A549 (cell line): ENCODE data around the gene SHISAL2A. TPM values are rescaled to one million over a fixed set of nuclear protein-coding genes. Genes with fewer than 3 reads are reported as not detected.

Experiments used
- ATAC-seq, 2 experiments: fragments of 200-7000 bp in 1 of 2; fragments of >200 bp in 1 of 2; cut with Nextera tagmentation in 1 of 2; cut with Tn5 transposase in 1 of 2; 3 replicates each; pipeline versions ENCODE4 v1.8.0 to v1.9.1; 2018 to 2020; ENCODE audit warnings: mild to moderate bottlenecking in 1 of 2, moderate library complexity in 1 of 2
- CTCF ChIA-PET: fragments of 300-600 bp; sonication (Branson Sonifier 250); formaldehyde crosslinking; extraction: SDS; loops from one replicate; lab custom pipeline; 2021; ENCODE audit warnings: antibody characterized with exemption, inconsistent platforms; lab: Yijun Ruan, JAX
- POLR2A ChIA-PET: fragments of 350-600 bp; formaldehyde crosslinking; extraction: SDS; loops from one replicate; lab custom pipeline; 2021; ENCODE audit warnings: antibody characterized with exemption, inconsistent platforms; lab: Yijun Ruan, JAX
- DNase-seq, 2 experiments: peaks; one replicate each; pipeline versions ENCODE4 v3.0.0 to v3.0.0-alpha.2; 2011 to 2016; ENCODE audit warnings: low read depth in 1 of 2, low spot score in 1 of 2
- FAIRE-seq: peaks from 2 replicates; lab custom pipeline; 2011; peaks lifted over from hg19 to GRCh38; lab: Jason Lieb, UNC
- H3K27ac ChIP-seq, 2 experiments: fragments of >200 bp; sonication (Bioruptor Twin); formaldehyde crosslinking; 3 replicates each; pipeline ENCODE4 v1.5.1; 2016 to 2017
- H3K4me1 ChIP-seq: fragments of >200 bp; sonication (Bioruptor Twin); formaldehyde crosslinking; 3 replicates; pipeline ENCODE4 v1.6.1; 2016
- H3K4me2 ChIP-seq: fragments of >200 bp; sonication (Bioruptor Twin); formaldehyde crosslinking; 3 replicates; pipeline ENCODE4 v1.6.1; 2016
- H3K4me3 ChIP-seq: fragments of >200 bp; sonication (Bioruptor Twin); formaldehyde crosslinking; 3 replicates; pipeline ENCODE4 v1.5.1; 2016
- H3K9me3 ChIP-seq: fragments of >200 bp; sonication (Bioruptor Twin); formaldehyde crosslinking; 3 replicates; pipeline ENCODE4 v1.6.1; 2016
- BHLHE40 ChIP-seq: IDR thresholded peaks from 2 replicates; pipeline ENCODE4 v1.6.1; 2012; ENCODE audit warnings: low read depth, low read length, inconsistent platforms
- CEBPB ChIP-seq, 2 experiments: fragments of >200 bp in 1 of 2; sonication (Bioruptor Twin) in 1 of 2; formaldehyde crosslinking in 1 of 2; IDR thresholded peaks; 2 replicates each; pipeline ENCODE4 v1.6.1; 2012 to 2016
- CHD4 ChIP-seq: fragments of 200-600 bp; sonication (generic); IDR thresholded peaks from 2 replicates; pipeline ENCODE4 v1.6.1; 2016; ENCODE audit warnings: antibody characterized with exemption, mild to moderate bottlenecking, borderline replicate concordance
- EHMT2 ChIP-seq: fragments of 200-600 bp; sonication (generic); IDR thresholded peaks from 2 replicates; pipeline ENCODE4 v1.6.1; 2016; ENCODE audit warnings: antibody characterized with exemption, low read depth, mild to moderate bottlenecking, moderate library complexity
- FOSB ChIP-seq: fragments of 250-450 bp; sonication (Bioruptor Pico); IDR thresholded peaks from 2 replicates; pipeline ENCODE4 v1.5.0; 2020; ENCODE audit warnings: mild to moderate bottlenecking, moderate library complexity
- FOSL2 ChIP-seq, 2 experiments: fragments of 450-650 bp in 1 of 2; fragments of >200 bp in 1 of 2; sonication (Bioruptor Twin) in 1 of 2; formaldehyde crosslinking; IDR thresholded peaks; 2 replicates each; pipeline versions ENCODE4 v1.5.0 to v1.6.1; 2016 to 2020; ENCODE audit warnings: mild to moderate bottlenecking in 1 of 2, moderate library complexity in 1 of 2
- HEYL ChIP-seq: fragments of 250-450 bp; sonication (Bioruptor Pico); IDR thresholded peaks from 2 replicates; pipeline ENCODE4 v1.8.0; 2021; ENCODE audit warnings: mild to moderate bottlenecking, moderate library complexity
- HOXB13 ChIP-seq: fragments of 250-450 bp; sonication (Bioruptor Pico); IDR thresholded peaks from 2 replicates; pipeline ENCODE4 v1.5.0; 2020; ENCODE audit warnings: low read depth, mild to moderate bottlenecking, moderate library complexity
- HOXB5 ChIP-seq: fragments of 250-450 bp; sonication (Bioruptor Pico); IDR thresholded peaks from 2 replicates; pipeline ENCODE4 v1.5.0; 2020; ENCODE audit warnings: mild to moderate bottlenecking, moderate library complexity
- KDM5A ChIP-seq: fragments of 200-600 bp; sonication (generic); IDR thresholded peaks from 2 replicates; pipeline ENCODE4 v1.6.1; 2016; ENCODE audit warnings: antibody characterized with exemption, mild to moderate bottlenecking
- MAFK ChIP-seq: fragments of 450-650 bp; IDR thresholded peaks from 2 replicates; pipeline ENCODE4 v1.6.1; 2014; ENCODE audit not compliant: partially characterized antibody
- MAX ChIP-seq: IDR thresholded peaks from 2 replicates; pipeline ENCODE4 v1.6.1; 2012
- NFE2L2 ChIP-seq: fragments of 150-350 bp; conservative IDR thresholded peaks from 2 replicates; pipeline ENCODE4 v1.6.1; 2014; ENCODE audit warnings: low read length
- NPAS2 ChIP-seq: fragments of 250-450 bp; sonication (Bioruptor Pico); IDR thresholded peaks from 2 replicates; pipeline ENCODE4 v1.8.0; 2022; ENCODE audit warnings: mild to moderate bottlenecking, moderate library complexity, borderline replicate concordance
- POLR2A ChIP-seq: IDR thresholded peaks from 2 replicates; pipeline ENCODE4 v1.6.1; 2012; ENCODE audit warnings: mild to moderate bottlenecking, low read length
- POLR2AphosphoS2 ChIP-seq: conservative IDR thresholded peaks from 2 replicates; pipeline ENCODE4 v1.6.1; 2012; ENCODE audit warnings: low read length, improper control_type of control experiment, inconsistent platforms
- RAD21 ChIP-seq, 2 experiments: fragments of >200 bp in 1 of 2; sonication (Bioruptor Twin) in 1 of 2; formaldehyde crosslinking in 1 of 2; IDR thresholded peaks in 1 of 2; conservative IDR thresholded peaks in 1 of 2; 2 replicates in 1 of 2; 3 replicates in 1 of 2; pipeline ENCODE4 v1.6.1; 2012 to 2018; ENCODE audit warnings: inconsistent platforms in 1 of 2
- RNF2 ChIP-seq: fragments of 200-600 bp; sonication (generic); IDR thresholded peaks from 2 replicates; pipeline ENCODE4 v1.6.1; 2016; ENCODE audit warnings: low read depth, mild to moderate bottlenecking, antibody characterized with exemption, moderate library complexity, borderline replicate concordance
- SREBF2 ChIP-seq: fragments of 450-650 bp; IDR thresholded peaks from 2 replicates; pipeline ENCODE4 v1.6.1; 2014; ENCODE audit warnings: mild to moderate bottlenecking, moderate library complexity
- ZFP36 ChIP-seq: fragments of 450-650 bp; IDR thresholded peaks from 2 replicates; pipeline ENCODE4 v1.6.1; 2014; ENCODE audit warnings: borderline replicate concordance; ENCODE audit not compliant: partially characterized antibody
- WGBS: methylation state at CpG from one replicate; pipeline ENCODE4 v1.1.6; 2017; ENCODE audit errors: missing lambda C conversion rate; 5-methylcytosine and 5-hydroxymethylcytosine counted together
- polyA plus RNA-seq, 4 experiments: library from polyadenylated mRNA; depleted of rRNA in 3 of 4; stranded (reverse); fragments of >200 nt; fragmentation: RNase III in 1 of 4; extraction: RNeasy Plus Mini Kit Qiagen cat#74134 plus additional on column Dnase treatment in 1 of 4; gene quantifications; 2 replicates in 3 of 4; 3 replicates in 1 of 4; pipeline ENCODE4 v1.2.3, GENCODE V29; 2011 to 2017
- TF ChIP-seq, protein P1 (sequence below): fragments of 250-450 bp; sonication (Bioruptor Pico); IDR thresholded peaks from 2 replicates; pipeline ENCODE4 v1.5.0; 2020; ENCODE audit warnings: low read depth, mild to moderate bottlenecking, moderate library complexity
- TF ChIP-seq, protein P2 (sequence below): IDR thresholded peaks from 2 replicates; pipeline ENCODE4 v1.6.1; 2012
- TF ChIP-seq, protein P3 (sequence below): IDR thresholded peaks from 2 replicates; pipeline ENCODE4 v1.6.1; 2012; ENCODE audit warnings: low read depth, borderline replicate concordance

SHISAL2A gene
- polyA plus RNA-seq, 2 of the 4 experiments (the other 2 are of a cell fraction), result not detected

GRCh38 chr1:52672946-52673345 lies 40.0 kb downstream of the SHISAL2A start:
- no peak for DNase-seq
- peak overlapping the region; percentile 38 to 45; a peak in 2 of 6 replicates for H3K27ac ChIP-seq
- no peaks in the 10 kb centered on the region; the same call in 2 of the 3 replicates for H3K4me1 ChIP-seq
- ChIA-PET POLR2A (no interaction called here), CTCF (interaction anchor here (0.6 to 1.4 kb wide), 3 partner anchors 13 to 137 kb away, joined by 3 to 6 read pairs (median 3); no protein-coding TSS in a partner anchor)
- ATAC-seq, result no peak; a peak in 1 of 6 replicates
- TF ChIP-seq EHMT2 (no peak), CHD4 (no peak), RAD21 (conservative IDR thresholded peaks at IDR 0.05 in 1 of 2, IDR thresholded peaks at IDR 0.05 in 1 of 2) (no peak)
- no CpG with 5 or more reads among the region's 1 CpG for WGBS
- H3K4me3 ChIP-seq, result no peak overlapping the region
- FAIRE-seq, result no peak
- H3K4me2 ChIP-seq, result no peak overlapping the region
- no peaks in the 10 kb centered on the region for H3K9me3 ChIP-seq

DNA sequence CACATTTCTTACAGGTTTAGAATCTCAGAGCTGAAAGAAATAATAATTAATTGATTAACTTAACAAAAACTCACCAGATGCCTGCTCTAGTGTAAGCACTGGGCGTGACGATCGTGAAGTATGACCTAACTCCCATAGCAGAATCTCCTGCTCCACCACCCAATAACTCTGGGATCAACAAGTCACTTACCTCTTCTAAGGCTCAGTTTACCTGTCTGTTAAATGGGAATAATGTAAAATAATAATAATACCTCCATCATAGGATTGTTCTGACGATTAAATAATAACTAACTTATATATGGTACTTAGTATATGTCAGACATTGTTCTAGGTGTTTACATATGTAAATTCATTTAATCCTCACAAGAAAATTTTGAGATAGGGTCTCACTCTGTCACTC lies 40.5 kb downstream of the SHISAL2A start:
- ATAC-seq, result no peak
- no peak for DNase-seq
- no peak overlapping the region; a peak in 1 of 6 replicates for H3K27ac ChIP-seq
- no peaks in the 10 kb centered on the region; the same call in 2 of the 3 replicates for H3K4me1 ChIP-seq
- FAIRE-seq, result no peak
- CTCF ChIA-PET, result interaction anchor here (0.9 to 1.4 kb wide), 2 partner anchors 13 to 28 kb away, joined by 3 to 6 read pairs; no protein-coding TSS in a partner anchor
- TF ChIP-seq POLR2AphosphoS2, result no peak
- TF ChIP-seq BHLHE40, result no peak
- TF ChIP-seq HOXB13 (CRISPR knock-in tag), result no peak
- no peak for TF ChIP-seq HEYL
- TF ChIP-seq ZFP36, result no peak
- no peak overlapping the region for H3K4me2 ChIP-seq
- WGBS, result 72% methylated on average over 4 of the region's 4 CpGs
- H3K9me3 ChIP-seq, result no peaks in the 10 kb centered on the region
- no peak overlapping the region for H3K4me3 ChIP-seq
- POLR2A ChIA-PET, result no interaction called here

DNA sequence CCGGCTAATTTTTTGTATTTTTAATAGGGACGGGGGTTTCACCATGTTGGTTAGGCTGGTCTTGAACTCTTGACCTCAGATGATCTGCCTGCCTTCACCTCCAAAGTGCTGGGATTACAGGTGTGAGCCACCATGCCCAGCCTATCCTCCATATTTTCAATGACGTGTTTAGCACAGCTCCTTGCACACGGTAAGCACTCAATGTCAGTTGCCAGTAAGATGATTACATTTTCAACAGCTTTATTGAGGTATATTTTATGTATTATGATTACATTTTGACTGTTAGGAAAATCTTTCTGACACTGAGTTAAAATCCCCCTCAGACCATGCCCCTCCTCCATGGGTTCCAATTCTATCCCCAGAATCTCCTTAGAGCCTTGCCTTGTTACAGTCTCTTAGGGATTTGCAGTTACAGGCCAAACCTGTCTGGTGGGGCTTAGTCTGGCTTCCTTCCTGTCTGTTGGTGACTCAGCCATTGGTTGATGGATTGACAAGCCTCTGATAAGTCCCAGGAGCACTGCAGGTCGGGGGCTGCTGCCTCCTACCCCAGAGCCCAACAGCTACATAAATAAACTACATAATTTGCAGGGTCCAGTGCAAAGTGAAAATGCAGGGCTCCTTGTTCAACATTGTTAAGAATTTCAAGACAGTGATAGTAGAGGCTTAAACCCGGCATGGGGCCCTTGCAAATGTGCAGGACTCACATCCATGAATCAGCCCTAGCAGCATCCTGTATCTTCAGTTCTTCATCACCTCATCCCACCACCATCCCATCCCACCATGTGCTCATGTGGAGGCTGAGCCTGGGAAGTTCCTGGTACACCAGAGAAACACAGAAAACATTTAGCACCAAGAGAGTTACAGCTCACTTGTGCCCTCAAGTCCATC lies 41.8 kb downstream of the SHISAL2A start:
- Histone ChIP-seq H3K9me3 (no peaks in the 10 kb centered on the region), H3K4me3 (no peak overlapping the region), H3K4me1 (no peaks in the 10 kb centered on the region), H3K27ac (peak overlapping the region in 1 of 2 experiments; percentile 12; a peak in 1 of 6 replicates), H3K4me2 (no peak overlapping the region)
- ChIA-PET POLR2A (no interaction called here), CTCF (no interaction called here)
- peak in 1 of 2 experiments; percentile 38; a peak in 1 of 6 replicates for ATAC-seq
- TF ChIP-seq SREBF2 (no peak), RNF2 (no peak), CHD4 (no peak), MAFK (no peak), CEBPB (IDR thresholded peaks at IDR 0.05) (no peak), FOSL2 (IDR thresholded peaks at IDR 0.05) (no peak), FOSL2 (CRISPR knock-in tag; IDR thresholded peaks at IDR 0.05) (no peak), KDM5A (no peak), MAX (no peak), NFE2L2 (no peak), HOXB5 (CRISPR knock-in tag) (no peak), RAD21 (conservative IDR thresholded peaks at IDR 0.05 in 1 of 2, IDR thresholded peaks at IDR 0.05 in 1 of 2) (no peak), FOSB (CRISPR knock-in tag) (no peak), POLR2A (no peak), NPAS2 (CRISPR knock-in tag) (no peak), HOXB13 (CRISPR knock-in tag) (no peak)
- TF ChIP-seq, protein P1, sequence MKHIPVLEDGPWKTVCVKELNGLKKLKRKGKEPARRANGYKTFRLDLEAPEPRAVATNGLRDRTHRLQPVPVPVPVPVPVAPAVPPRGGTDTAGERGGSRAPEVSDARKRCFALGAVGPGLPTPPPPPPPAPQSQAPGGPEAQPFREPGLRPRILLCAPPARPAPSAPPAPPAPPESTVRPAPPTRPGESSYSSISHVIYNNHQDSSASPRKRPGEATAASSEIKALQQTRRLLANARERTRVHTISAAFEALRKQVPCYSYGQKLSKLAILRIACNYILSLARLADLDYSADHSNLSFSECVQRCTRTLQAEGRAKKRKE (CRISPR knock-in tag), result no peak
- TF ChIP-seq, protein P2, sequence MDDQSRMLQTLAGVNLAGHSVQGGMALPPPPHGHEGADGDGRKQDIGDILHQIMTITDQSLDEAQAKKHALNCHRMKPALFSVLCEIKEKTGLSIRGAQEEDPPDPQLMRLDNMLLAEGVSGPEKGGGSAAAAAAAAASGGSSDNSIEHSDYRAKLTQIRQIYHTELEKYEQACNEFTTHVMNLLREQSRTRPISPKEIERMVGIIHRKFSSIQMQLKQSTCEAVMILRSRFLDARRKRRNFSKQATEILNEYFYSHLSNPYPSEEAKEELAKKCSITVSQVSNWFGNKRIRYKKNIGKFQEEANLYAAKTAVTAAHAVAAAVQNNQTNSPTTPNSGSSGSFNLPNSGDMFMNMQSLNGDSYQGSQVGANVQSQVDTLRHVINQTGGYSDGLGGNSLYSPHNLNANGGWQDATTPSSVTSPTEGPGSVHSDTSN, result no peak
- TF ChIP-seq, protein P3, sequence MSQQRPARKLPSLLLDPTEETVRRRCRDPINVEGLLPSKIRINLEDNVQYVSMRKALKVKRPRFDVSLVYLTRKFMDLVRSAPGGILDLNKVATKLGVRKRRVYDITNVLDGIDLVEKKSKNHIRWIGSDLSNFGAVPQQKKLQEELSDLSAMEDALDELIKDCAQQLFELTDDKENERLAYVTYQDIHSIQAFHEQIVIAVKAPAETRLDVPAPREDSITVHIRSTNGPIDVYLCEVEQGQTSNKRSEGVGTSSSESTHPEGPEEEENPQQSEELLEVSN, result no peak
- WGBS, result 68% methylated on average over 5 of the region's 6 CpGs
- DNase-seq, result no peak
- no peak for FAIRE-seq
